Mesenchymal stem cell (in vitro differentiated cells and primary cell): ENCODE measurements around the gene CAPN13.
A peak's percentile ranks its signal among the peaks of the same experiment; 100 is the strongest.

Experiments
- DNase-seq: peaks from one replicate; pipeline ENCODE4 v3.0.0-alpha.2; 2013
- H2AFZ ChIP-seq: one replicate; pipeline ENCODE4 v1.6.1; 2013; ENCODE audit warnings: low read depth, mild to moderate bottlenecking, control low read depth, inconsistent platforms, low read length, moderate library complexity
- H2AK5ac ChIP-seq: 2 replicates; pipeline ENCODE4 v1.6.1; 2013; ENCODE audit warnings: low read length, moderate library complexity, mild to moderate bottlenecking, inconsistent platforms; ENCODE audit not compliant: severe bottlenecking
- H2BK120ac ChIP-seq: one replicate; pipeline ENCODE4 v1.6.1; 2013; ENCODE audit warnings: low read depth, mild to moderate bottlenecking, inconsistent platforms, low read length, moderate library complexity
- H2BK12ac ChIP-seq, 2 experiments: one replicate each; pipeline ENCODE4 v1.6.1; 2013; ENCODE audit warnings: inconsistent platforms in 2 of 2, low read length in 2 of 2, mild to moderate bottlenecking in 2 of 2, moderate library complexity in 2 of 2, control low read depth in 1 of 2
- H2BK15ac ChIP-seq: one replicate; pipeline ENCODE4 v1.6.1; 2013; ENCODE audit warnings: mild to moderate bottlenecking, low read depth, inconsistent platforms; ENCODE audit not compliant: poor library complexity, severe bottlenecking
- H2BK5ac ChIP-seq: 2 replicates; pipeline ENCODE4 v1.6.1; 2013; ENCODE audit warnings: low read depth, mild to moderate bottlenecking, low read length, control low read depth, inconsistent platforms; ENCODE audit not compliant: poor library complexity, severe bottlenecking
- H3K14ac ChIP-seq, 2 experiments: one replicate each; pipeline ENCODE4 v1.6.1; 2013; ENCODE audit warnings: inconsistent platforms in 2 of 2, low read length in 2 of 2, control low read depth in 1 of 2, mild to moderate bottlenecking in 1 of 2, moderate library complexity in 1 of 2
- H3K18ac ChIP-seq, 2 experiments: one replicate each; pipeline ENCODE4 v1.6.1; 2013; ENCODE audit warnings: inconsistent platforms in 2 of 2, low read length in 2 of 2, control low read depth in 1 of 2, low read depth in 1 of 2, mild to moderate bottlenecking in 1 of 2
- H3K23ac ChIP-seq, 2 experiments: one replicate each; pipeline ENCODE4 v1.6.1; 2013; ENCODE audit warnings: inconsistent platforms in 2 of 2, low read length in 2 of 2, mild to moderate bottlenecking in 2 of 2, moderate library complexity in 2 of 2, control low read depth in 1 of 2
- H3K27ac ChIP-seq: 2 replicates; pipeline ENCODE4 v1.5.1; 2013; ENCODE audit warnings: mild to moderate bottlenecking, moderate library complexity, low read length, control low read depth, inconsistent platforms; ENCODE audit not compliant: poor library complexity, severe bottlenecking
- H3K27me3 ChIP-seq, 2 experiments: 2 replicates each; pipeline versions ENCODE4 v1.6.1 to v1.7.0; 2013; ENCODE audit warnings: low read length in 2 of 2, mild to moderate bottlenecking in 2 of 2, moderate library complexity in 2 of 2, control low read depth in 1 of 2, inconsistent platforms in 1 of 2; ENCODE audit not compliant: control insufficient read depth in 1 of 2, insufficient read depth in 1 of 2
- H3K36me3 ChIP-seq, 2 experiments: 2 replicates each; pipeline versions ENCODE4 v1.6.1 to v1.7.0; 2013; ENCODE audit warnings: low read length in 2 of 2, control low read depth in 1 of 2, inconsistent platforms in 1 of 2, low read depth in 1 of 2, mild to moderate bottlenecking in 1 of 2; ENCODE audit not compliant: insufficient read depth in 2 of 2, control insufficient read depth in 1 of 2
- H3K4ac ChIP-seq, 2 experiments: one replicate each; pipeline ENCODE4 v1.6.1; 2013; ENCODE audit warnings: inconsistent platforms in 2 of 2, low read length in 2 of 2, mild to moderate bottlenecking in 2 of 2, moderate library complexity in 2 of 2, control low read depth in 1 of 2, low read depth in 1 of 2
- H3K4me1 ChIP-seq: 2 replicates; pipeline ENCODE4 v1.6.1; 2013; ENCODE audit warnings: low read depth, low read length, control low read depth; ENCODE audit not compliant: control insufficient read depth, insufficient read depth
- H3K4me2 ChIP-seq: 2 replicates; pipeline ENCODE4 v1.6.1; 2013; ENCODE audit warnings: low read length, mild to moderate bottlenecking, inconsistent platforms; ENCODE audit not compliant: poor library complexity, severe bottlenecking
- H3K4me3 ChIP-seq, 2 experiments: 2 replicates each; pipeline versions ENCODE4 v1.5.1 to v1.7.0; 2013; ENCODE audit warnings: low read length in 2 of 2, mild to moderate bottlenecking in 2 of 2, control low read depth in 1 of 2, low read depth in 1 of 2; ENCODE audit not compliant: insufficient read depth in 1 of 2
- H3K79me1 ChIP-seq: replicated peaks from 2 replicates; pipeline ENCODE4 v1.6.1; 2013; ENCODE audit warnings: mild to moderate bottlenecking, control low read depth, low read length, inconsistent platforms; ENCODE audit not compliant: poor library complexity, severe bottlenecking
- H3K9ac ChIP-seq: 2 replicates; pipeline ENCODE4 v1.7.0; 2013; ENCODE audit warnings: mild to moderate bottlenecking, low read length, moderate library complexity
- H3K9me3 ChIP-seq: 2 replicates; pipeline ENCODE4 v1.7.0; 2013; ENCODE audit warnings: mild to moderate bottlenecking, low read length; ENCODE audit not compliant: control insufficient read depth
- H4K8ac ChIP-seq: one replicate; pipeline ENCODE4 v1.6.1; 2013; ENCODE audit warnings: inconsistent platforms, mild to moderate bottlenecking, low read length, moderate library complexity
- H4K91ac ChIP-seq: one replicate; pipeline ENCODE4 v1.6.1; 2013; ENCODE audit warnings: mild to moderate bottlenecking, low read length, inconsistent platforms
- WGBS: methylation state at CpG from one replicate; pipeline ENCODE4 v1.1.7; 2013; ENCODE audit warnings: mixed read lengths; 5-methylcytosine and 5-hydroxymethylcytosine counted together

Gene CAPN13

GRCh38 chr2:30695749-30696148 lies 111.5 kb downstream of the CAPN13 start:
- no peak overlapping the region for H3K23ac ChIP-seq
- H3K4me1 ChIP-seq: no peaks in the 10 kb centered on the region
- H3K14ac ChIP-seq: no peak overlapping the region
- H3K27me3 ChIP-seq: peaks cover 4 to 10% of the 10 kb centered on the region in 2 experiments
- H3K36me3 ChIP-seq: no peaks in the 10 kb centered on the region
- H2BK5ac ChIP-seq: no peak overlapping the region
- no peak overlapping the region for H3K4ac ChIP-seq
- no peak overlapping the region for H3K4me2 ChIP-seq
- no peak overlapping the region for H3K4me3 ChIP-seq
- H3K18ac ChIP-seq: no peak overlapping the region
- H3K9ac ChIP-seq: no peak overlapping the region
- H3K9me3 ChIP-seq: peaks cover 10% of the 10 kb centered on the region
- no peak overlapping the region for H2AFZ ChIP-seq
- H4K91ac ChIP-seq: no peak overlapping the region
- H4K8ac ChIP-seq: no peak overlapping the region
- no peaks in the 10 kb centered on the region for H3K79me1 ChIP-seq
- H3K27ac ChIP-seq: no peak overlapping the region
- no peak overlapping the region for H2AK5ac ChIP-seq
- WGBS: 99% methylated on average over 4 of the region's 4 CpGs
- H2BK12ac ChIP-seq: no peak overlapping the region
- no peak overlapping the region for H2BK120ac ChIP-seq
- H2BK15ac ChIP-seq: no peak overlapping the region
- no peak for DNase-seq

DNA sequence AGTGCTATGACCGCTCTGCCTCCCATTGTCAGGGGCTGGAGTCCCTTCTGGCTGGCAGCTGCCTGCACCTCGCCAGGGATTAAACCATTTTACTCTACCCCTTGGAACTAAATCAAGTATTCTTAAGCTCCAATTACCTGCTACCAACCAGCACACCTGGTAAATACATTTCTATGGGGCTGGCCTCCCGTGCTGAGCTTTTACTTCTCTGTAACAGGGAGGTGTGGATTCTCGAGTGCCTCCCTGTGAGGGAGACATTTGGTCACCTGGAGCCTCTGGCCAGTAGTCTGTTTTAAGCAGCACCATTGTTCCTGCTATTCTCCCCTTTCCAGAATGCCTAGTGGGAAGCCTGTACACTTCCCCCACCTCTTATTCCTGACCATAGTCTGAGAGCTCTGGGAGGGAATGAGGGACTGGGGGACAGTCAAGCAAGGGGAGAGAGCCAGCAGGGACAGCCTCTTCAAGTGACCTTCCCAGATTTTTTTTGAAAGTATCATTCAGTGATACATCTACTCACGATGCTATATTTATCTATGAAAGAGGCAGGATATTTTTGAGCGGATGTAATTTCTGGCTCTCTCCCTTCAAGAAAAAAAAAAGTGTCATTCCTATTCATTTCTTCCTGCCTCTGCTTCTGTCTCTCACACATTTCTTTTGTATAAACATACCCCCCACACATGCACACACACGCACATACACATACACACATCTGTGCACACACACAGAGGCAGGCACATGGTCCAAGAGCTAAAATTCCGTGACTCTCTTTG lies 112.8 kb downstream of the CAPN13 start:
- H3K79me1 ChIP-seq: no peaks in the 10 kb centered on the region
- no peak overlapping the region for H2BK5ac ChIP-seq
- H3K4me1 ChIP-seq: no peaks in the 10 kb centered on the region
- H3K9me3 ChIP-seq: no peaks in the 10 kb centered on the region
- no peak overlapping the region for H3K4ac ChIP-seq
- no peak overlapping the region for H3K27ac ChIP-seq
- H3K9ac ChIP-seq: peak overlapping the region; percentile 2
- no peak overlapping the region for H3K18ac ChIP-seq
- H3K27me3 ChIP-seq: peaks cover 4 to 10% of the 10 kb centered on the region in 2 experiments
- no peak for DNase-seq
- no peak overlapping the region for H2BK15ac ChIP-seq
- no peak overlapping the region for H4K8ac ChIP-seq
- no peaks in the 10 kb centered on the region for H3K36me3 ChIP-seq
- no peak overlapping the region for H3K4me3 ChIP-seq
- H3K14ac ChIP-seq: no peak overlapping the region
- H2BK12ac ChIP-seq: no peak overlapping the region
- no peak overlapping the region for H2AK5ac ChIP-seq
- no peak overlapping the region for H2AFZ ChIP-seq
- WGBS: 82% methylated on average over 8 of the region's 8 CpGs
- no peak overlapping the region for H3K4me2 ChIP-seq
- H3K23ac ChIP-seq: no peak overlapping the region
- H2BK120ac ChIP-seq: no peak overlapping the region
- H4K91ac ChIP-seq: no peak overlapping the region

- Histone ChIP-seq H4K91ac (no peak overlapping the region), H2BK12ac (no peak overlapping the region), H2AK5ac (no peak overlapping the region), H3K27me3 (peaks cover 4 to 10% of the 10 kb centered on the region in 2 experiments), H3K14ac (no peak overlapping the region), H4K8ac (no peak overlapping the region), H3K4me1 (no peaks in the 10 kb centered on the region), H2BK120ac (no peak overlapping the region), H3K4me2 (no peak overlapping the region), H3K9me3 (no peaks in the 10 kb centered on the region), H2BK15ac (no peak overlapping the region), H2BK5ac (no peak overlapping the region), H3K18ac (no peak overlapping the region), H3K27ac (no peak overlapping the region), H3K79me1 (no peaks in the 10 kb centered on the region), H3K9ac (no peak overlapping the region), H2AFZ (no peak overlapping the region), H3K4ac (no peak overlapping the region), H3K36me3 (no peaks in the 10 kb centered on the region), H3K23ac (no peak overlapping the region), H3K4me3 (no peak overlapping the region)
- WGBS: 68% methylated on average over 3 of the region's 4 CpGs
- DNase-seq: no peak
These were observed 113.4 kb downstream of the CAPN13 start for GRCh38 chr2:30693821-30694281.

GRCh38 chr2:30692829-30693275 lies 114.4 kb downstream of the CAPN13 start:
- Histone ChIP-seq H3K36me3 (no peaks in the 10 kb centered on the region), H3K4me1 (no peaks in the 10 kb centered on the region)

More at GRCh38 chr2:30692829-30693275, 114.4 kb downstream of the CAPN13 start:
- H3K9me3 ChIP-seq: no peaks in the 10 kb centered on the region
- WGBS: 87% methylated on average over 4 of the region's 7 CpGs
- peaks cover 4 to 10% of the 10 kb centered on the region in 2 experiments for H3K27me3 ChIP-seq
- H2AFZ ChIP-seq: no peak overlapping the region
- H3K79me1 ChIP-seq: no peaks in the 10 kb centered on the region
- no peak overlapping the region for H2BK5ac ChIP-seq
- H3K9ac ChIP-seq: no peak overlapping the region
- no peak for DNase-seq
- H2AK5ac ChIP-seq: no peak overlapping the region
- no peak overlapping the region for H2BK15ac ChIP-seq
- H3K4ac ChIP-seq: no peak overlapping the region
- no peak overlapping the region for H4K8ac ChIP-seq
- no peak overlapping the region for H2BK12ac ChIP-seq
- H3K4me2 ChIP-seq: no peak overlapping the region
- peak overlapping the region; percentile 18 for H4K91ac ChIP-seq
- H3K14ac ChIP-seq: no peak overlapping the region
- H3K4me3 ChIP-seq: no peak overlapping the region
- no peak overlapping the region for H3K23ac ChIP-seq
- H3K18ac ChIP-seq: no peak overlapping the region
- H2BK120ac ChIP-seq: no peak overlapping the region
- H3K27ac ChIP-seq: no peak overlapping the region
